H1 (cell line): ENCODE data around the gene RAPH1. TPM values are rescaled to one million over a fixed set of nuclear protein-coding genes. Genes with fewer than 3 reads are reported as not detected.

ENCODE experiments used
- E2F6 ChIP-seq: IDR thresholded peaks from 2 replicates; pipeline ENCODE4 v1.6.1; 2012; ENCODE audit warnings: inconsistent platforms
- JUN ChIP-seq: IDR thresholded peaks from 2 replicates; pipeline ENCODE4 v1.6.1; 2011; ENCODE audit warnings: low read depth, mild to moderate bottlenecking, improper control_type of control experiment, low read length
- JUND ChIP-seq: IDR thresholded peaks from 2 replicates; pipeline ENCODE4 v1.6.1; 2011; ENCODE audit warnings: mild to moderate bottlenecking, improper control_type of control experiment, low read length
- MAFK ChIP-seq: IDR thresholded peaks from 2 replicates; pipeline ENCODE4 v1.6.1; 2012; ENCODE audit warnings: low read depth, mild to moderate bottlenecking, improper control_type of control experiment, low read length
- RAD21 ChIP-seq, 2 experiments: IDR thresholded peaks in 1 of 2; conservative IDR thresholded peaks in 1 of 2; 2 replicates each; pipeline ENCODE4 v1.6.1; 2011; ENCODE audit warnings: low read depth in 2 of 2, low read length in 2 of 2, improper control_type of control experiment in 1 of 2, inconsistent platforms in 1 of 2, mild to moderate bottlenecking in 1 of 2, moderate library complexity in 1 of 2
- RFX5 ChIP-seq: IDR thresholded peaks from 2 replicates; pipeline ENCODE4 v1.6.1; 2011; ENCODE audit warnings: low read depth, low read length, improper control_type of control experiment, borderline replicate concordance
- SIX5 ChIP-seq: IDR thresholded peaks from 2 replicates; pipeline ENCODE4 v1.6.1; 2011; ENCODE audit warnings: mild to moderate bottlenecking, low read depth, low read length
- polyA plus RNA-seq, 7 experiments: library from polyadenylated mRNA; depleted of rRNA in 3 of 7; stranded (reverse) in 5 of 7; unstranded in 2 of 7; fragments of >200 nt in 5 of 7; fragments of 200-250 nt in 2 of 7; gene quantifications; 1 replicate in 5 of 7; 2 replicates in 1 of 7; 4 replicates in 1 of 7; pipeline versions ENCODE4 v1.2.1 to v1.2.3, GENCODE V29; 2011 to 2013; ENCODE audit warnings: missing spikeins in 2 of 7, mixed read lengths in 2 of 7
- total RNA-seq: library from RNA; stranded (reverse); fragmentation: NEBNext Ultra II Directional; extraction: Animal tissue kit (Norgen Biotek cat#: 25700); gene quantifications from 2 replicates; pipeline ENCODE4 v1.2.1, GENCODE V29; 2021

Gene RAPH1
- total and polyA plus RNA-seq, 2 of the 8 experiments (the other 6 are each of a cell fraction or from before 2014, with no cell fraction given): 3.8 to 27.4 TPM

- TF ChIP-seq JUND (no peak), E2F6 (no peak), RFX5 (no peak), MAFK (no peak), SIX5 (no peak), RAD21 (IDR thresholded peaks at IDR 0.05 in 1 of 2, conservative IDR thresholded peaks at IDR 0.05 in 1 of 2; ENCODE audit: low read depth in 2 of 2, low read length in 2 of 2) (no peak), JUN (no peak)
These were observed 2.0 kb downstream of the RAPH1 start (continued) for GRCh38 chr2:203532957-203533658.
